Nucleus accumbens (tissue), 56 donors: ENCODE data around the gene PLK1.
"Not testable (repeated sequence)": the region's sequence is repeated elsewhere in the genome, so short reads cannot be mapped to it uniquely, and the experiment has no call there.

Experiments
- DNase-seq, 56 donors: peaks; one replicate each; lab custom pipeline; 2025; lab: John Stamatoyannopoulos, UW

Gene PLK1

DNA sequence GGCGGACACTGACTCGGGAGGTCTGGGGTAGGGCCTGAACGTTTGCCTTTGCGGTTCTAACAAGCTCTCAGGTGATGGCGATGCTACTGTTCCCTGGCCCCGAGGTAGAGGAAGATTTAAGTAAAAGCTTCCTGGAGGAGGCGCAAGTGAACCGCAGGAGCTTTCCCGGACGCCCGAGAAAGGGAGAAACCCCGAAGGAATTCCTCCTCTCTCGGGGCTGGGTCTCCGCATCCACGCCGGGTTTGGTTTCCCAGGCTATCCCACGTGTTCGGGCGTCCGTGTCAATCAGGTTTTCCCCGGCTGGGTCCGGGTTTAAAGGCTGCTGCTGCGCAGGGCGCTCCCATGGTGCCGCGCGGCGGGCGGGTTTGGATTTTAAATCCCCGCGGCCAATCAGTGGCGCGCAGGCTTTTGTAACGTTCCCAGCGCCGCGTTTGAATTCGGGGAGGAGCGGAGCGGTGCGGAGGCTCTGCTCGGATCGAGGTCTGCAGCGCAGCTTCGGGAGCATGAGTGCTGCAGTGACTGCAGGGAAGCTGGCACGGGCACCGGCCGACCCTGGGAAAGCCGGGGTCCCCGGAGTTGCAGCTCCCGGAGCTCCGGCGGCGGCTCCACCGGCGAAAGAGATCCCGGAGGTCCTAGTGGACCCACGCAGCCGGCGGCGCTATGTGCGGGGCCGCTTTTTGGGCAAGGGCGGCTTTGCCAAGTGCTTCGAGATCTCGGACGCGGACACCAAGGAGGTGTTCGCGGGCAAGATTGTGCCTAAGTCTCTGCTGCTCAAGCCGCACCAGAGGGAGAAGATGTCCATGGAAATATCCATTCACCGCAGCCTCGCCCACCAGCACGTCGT lies at the start of gene PLK1:
PLK1 (plus strand) TSS at position 460 of the 844 bp plus-strand sequence; CDS start at position 504, 44 bp downstream.
- DNase-seq, result peak in 51 of 56 donors; percentile 4 to 88 (median 57)

DNA sequence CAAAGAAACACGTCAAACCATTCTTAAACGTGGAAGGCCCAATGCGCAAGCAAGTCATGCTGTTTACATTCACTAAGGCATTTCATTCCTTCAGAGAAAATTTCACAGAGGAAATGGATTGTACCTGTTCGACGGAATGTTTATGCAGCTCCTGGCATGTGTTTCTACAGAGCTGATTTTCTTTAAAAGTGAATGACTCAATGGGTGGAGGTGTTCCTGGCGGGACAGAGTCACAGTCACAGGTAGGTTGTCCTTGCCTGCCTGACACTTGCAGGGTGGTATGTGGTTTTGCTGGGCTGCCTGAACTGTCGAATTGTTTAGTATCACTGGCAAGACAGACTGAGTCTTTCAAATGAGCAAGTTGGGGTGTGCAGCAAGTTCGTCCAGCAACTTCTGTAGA lies 49.2 kb upstream of the PLK1 start:
- DNase-seq, result peak in 2 of 56 donors; percentile 0 to 7

DNA sequence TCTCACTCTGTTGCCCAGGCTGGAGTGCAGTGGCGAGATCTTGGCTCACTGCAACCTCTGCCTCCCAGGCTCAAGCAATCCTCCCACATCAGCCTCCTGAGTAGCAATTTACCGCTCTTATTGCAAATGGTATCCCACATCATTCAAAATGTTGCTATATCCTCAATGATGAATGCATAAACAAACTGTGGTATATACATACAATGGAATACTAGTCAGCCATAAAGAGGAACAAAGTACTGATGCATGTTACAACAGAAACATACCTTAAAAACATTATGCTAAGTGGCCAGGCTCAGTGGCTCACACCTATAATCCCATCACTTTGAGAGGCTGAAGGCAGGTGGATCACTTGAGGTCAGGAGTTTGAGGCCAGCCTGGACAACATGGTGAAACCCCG lies 46.8 kb upstream of the PLK1 start:
- DNase-seq, result not testable (repeated sequence)

DNA sequence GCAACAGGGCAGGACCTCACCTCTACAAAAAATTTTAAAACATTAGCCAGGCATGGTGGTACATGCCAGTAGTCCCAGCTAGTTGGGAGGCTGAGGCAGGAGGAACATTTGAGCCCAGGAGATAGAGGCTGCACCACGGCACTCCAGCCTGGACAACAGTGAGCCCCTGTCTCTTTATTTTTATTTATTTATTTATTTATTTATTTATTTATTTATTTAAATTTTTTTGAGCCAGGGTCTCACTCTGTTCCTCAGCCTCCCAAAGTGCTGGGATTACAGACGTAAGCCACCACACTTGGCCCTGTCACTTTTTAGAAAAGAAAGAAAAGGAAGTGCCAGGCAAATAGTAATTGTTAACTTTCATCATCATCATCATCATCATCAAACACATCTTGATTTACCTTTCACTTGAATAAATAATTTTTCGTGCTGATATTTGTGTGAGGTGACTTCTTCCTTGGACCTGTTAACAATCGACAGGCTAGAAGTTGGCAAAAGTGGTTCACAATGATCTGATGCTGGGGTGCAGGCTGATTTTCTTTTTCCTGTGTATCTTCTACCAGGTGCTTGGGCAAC lies 44.1 kb upstream of the PLK1 start:
- DNase-seq, result no peak

DNA sequence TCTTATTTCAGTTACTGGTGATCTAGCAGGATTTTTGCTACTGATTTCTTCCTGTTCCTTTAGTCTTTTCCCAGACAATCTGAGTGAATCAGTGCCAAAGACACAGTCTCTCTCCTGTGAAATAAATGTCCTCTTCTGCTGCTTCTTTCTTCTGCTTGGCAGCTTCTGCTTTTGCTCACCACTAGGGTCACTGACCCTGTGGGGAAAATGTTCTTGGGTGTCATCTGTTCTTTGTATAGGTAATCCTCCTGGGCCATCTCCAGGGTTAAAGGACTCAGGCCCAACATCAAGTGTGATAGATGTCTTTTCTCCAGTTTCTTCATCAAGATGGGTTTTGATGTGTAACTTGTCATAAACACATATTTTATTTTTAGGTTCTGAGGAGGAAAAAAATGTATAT lies 42.7 kb upstream of the PLK1 start:
- DNase-seq, result no peak

DNA sequence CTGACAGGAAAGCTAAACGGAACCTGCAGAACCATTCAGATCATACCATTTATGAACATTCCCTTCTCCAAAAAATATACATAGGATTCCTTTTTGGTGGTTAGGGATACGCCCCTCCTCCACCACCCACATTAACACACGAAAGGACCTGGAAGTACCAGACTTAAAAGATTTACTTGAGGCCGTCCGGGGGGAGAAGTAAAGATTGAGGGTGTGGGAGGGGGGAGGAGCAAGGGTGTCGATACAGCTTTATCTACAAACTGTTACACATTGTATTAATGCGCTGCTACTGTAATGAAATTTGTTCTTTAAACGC lies 38.1 kb upstream of the PLK1 start:
- peak in 1 of 56 donors; percentile 29 for DNase-seq

DNA sequence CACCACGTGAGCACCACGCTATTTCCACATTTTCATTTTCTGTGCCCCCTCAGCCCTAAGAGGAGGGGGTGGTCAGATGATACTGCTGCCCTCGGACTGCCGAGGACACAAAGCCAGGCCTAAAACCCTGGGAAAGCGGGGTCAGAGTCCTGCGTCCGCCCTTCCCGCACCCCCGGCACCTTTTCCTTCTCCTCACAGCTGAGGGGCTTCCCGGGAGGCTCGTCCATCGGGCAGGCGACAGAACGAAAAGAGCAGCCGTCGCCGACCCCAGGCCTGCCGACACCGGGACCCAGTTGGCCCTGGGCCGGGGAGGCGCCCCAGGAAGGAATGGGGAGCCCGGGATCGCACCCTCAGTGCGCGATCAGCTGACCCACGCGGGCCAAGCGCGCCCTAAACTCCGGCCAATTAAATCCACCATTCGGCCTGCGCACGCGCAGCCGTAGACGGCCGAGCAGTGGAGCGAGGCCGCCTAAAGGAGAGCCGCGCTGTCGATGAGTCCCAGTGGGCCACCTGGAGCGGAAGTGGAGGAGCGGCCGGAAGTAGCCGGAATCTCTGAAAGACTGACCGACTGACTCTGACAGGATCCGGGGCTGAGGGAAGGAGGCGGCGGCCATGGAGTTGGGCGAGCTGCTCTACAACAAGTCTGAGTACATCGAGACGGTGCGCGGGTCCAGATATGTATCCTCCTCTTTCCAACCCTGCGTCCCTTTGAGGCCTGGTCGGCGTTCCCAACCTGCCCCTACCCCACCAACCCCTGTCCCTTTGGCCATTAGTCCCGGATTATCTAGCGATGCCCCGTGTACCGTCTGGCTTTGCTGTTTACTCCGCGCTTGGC lies 37.5 kb upstream of the PLK1 start, which contains the start of the genes DCTN5 and PALB2:
DCTN5 (plus strand) TSS at position 536 of the 835 bp plus-strand sequence; CDS start at position 613, 77 bp downstream.
PALB2 (minus strand) TSS at position 380 of the 835 bp plus-strand sequence; CDS start at position 227, 153 bp downstream.
- DNase-seq, result peak; percentile 50 to 97 (median 89)

DNA sequence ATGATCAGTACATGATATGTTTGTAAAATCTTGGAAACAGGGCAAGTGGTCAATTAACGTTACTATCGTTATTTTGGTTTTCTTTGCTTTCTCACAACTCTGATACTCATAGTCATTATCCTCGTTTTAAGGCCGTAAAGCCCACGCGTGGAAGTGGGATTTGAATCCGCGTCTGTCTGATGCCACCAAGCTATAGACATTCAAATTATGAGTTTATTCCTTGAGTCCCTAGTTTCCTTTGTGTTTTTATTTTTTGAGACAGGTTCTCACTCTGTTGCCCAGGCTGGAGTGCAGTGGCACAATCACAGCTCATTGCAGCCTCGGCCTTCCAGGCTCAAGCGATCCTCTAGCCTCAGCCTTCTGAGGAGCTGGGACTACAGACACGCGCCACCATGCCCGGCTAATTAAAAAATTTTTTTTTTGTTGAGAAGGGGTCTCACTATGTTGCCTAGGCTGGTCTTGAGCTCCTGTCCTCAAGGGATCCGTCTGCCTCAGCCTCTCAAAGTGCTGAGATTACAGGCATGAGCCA lies 36.4 kb upstream of the PLK1 start:
- no peak for DNase-seq

DNA sequence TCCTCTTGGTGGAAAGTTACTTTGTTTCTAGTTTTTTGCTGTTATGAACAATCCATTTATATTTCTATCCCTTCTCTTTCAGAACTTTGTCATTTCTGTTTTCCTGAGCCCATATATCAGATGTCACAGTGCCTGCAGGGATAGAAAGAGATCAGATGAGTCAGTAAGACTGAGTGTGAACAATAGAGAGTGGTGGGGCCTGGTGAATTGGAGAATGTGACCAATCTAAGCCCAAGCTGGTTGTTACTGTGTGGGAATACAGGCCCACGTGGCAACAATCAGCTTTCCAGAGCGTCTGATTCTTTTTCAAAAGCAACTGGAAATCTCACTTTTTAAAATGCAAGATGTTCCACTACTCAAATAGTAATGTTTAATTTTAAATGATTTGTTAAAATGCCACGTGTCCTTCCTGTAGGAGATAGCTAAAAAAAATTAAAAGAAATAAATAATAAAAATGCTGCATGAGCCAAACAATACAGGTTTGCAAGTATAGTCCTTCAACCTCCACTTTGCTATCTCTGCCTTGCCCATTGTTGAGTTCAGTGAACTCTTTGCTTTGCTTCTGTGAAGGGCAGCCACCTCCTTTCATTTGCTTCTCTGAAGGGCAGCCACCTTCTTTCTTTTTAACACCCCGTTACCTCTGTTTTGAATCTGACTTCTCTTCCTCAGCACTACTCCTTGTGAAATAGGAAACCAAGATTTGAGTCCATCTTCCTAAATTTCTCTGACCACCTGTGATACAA lies 27.8 kb upstream of the PLK1 start:
- DNase-seq, result peak in 27 of 56 donors; percentile 0 to 77 (median 21)

DNA sequence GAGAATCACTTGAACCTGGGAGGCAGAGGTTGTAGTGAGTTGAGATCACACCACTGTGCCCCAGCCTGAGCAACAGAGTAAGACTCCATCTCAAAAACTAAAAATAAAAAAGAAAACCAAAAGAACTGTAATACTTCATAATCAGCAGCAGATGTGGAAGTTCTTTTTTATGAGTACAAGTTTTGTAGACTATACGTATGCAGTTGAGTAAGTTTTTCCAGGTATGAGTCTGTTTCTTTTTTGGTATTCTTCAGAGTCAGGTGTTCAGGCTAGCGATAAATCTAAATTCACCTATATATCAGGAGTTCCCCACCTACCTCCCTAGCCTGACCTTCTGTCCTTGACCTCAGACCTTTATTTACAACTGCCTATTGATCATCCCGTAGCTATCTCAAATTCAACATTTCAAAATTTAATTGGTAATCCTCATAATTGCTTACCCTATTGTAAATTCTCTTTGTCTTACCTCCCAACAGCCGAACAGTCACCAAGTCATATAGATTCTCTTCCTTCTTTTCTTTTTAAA lies 26.7 kb upstream of the PLK1 start:
- DNase-seq, result no peak

DNA sequence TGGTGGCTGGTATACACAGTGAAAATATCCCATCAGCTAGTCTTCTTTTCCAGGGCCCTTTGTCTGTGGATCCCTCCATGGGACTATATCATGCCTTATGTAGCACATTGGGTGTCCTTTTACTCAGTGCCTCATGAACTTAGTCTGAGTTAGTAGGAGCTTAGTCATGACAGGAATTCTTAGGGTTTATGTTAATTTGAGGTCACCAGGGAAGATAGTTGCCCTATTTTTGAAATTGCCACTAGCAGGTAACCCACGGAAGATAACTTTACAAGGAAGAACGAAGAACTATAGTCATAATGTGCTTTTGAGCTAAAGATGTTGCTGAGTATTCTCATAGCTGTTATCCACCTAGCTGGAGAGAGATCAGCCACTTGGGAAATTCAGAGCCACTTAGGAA lies 14.8 kb upstream of the PLK1 start:
- DNase-seq, result no peak

DNA sequence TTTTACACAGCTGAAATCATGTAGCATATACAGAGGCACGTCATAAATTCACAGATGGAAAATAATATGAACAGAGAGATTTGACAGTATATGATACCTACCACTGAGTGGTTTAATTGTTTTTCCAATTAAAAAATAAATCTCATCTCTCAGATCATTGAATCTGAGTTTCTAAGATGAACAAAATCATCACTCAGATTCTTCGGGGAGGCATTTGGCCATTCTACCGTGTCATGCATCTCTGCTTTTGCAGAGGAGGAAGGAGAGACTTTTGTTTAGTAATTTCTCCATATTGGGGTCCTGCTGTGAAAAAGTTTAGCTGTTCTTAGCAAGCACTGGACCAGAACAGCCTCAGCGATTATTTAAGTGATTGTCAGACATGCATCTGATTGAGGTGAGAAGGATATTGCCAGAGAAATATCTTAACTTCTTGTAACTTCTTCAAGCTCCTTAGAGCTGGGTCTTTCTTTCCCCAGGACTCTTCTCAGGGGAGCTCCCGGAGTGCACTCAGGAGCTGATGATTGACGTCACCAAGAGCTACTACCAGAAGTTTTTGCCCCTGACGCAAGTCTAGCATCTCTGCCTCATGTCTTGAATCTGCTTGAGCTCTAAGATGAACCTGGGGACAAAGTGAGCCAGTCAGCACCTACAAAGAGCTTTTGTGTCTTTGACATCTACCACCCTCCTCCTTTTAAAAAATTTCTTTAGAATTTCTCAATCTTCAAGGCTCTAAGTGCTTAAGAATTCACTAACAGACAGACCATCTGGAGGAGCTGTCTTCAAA lies 11.9 kb upstream of the PLK1 start:
- no peak for DNase-seq

DNA sequence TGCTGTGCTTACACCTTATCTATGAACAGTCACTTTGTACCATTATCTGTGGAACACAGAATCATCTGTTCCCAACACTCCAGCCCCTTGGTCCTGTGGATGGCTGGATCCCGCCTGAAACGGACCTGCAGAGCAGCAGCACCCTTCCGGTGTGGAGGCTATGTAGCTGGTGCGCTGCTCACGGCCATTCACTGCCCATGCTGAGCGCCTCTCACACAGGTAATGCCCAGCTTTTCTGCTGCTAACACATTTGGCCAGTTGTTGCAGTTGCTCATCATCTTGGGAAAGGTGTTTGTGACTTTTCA lies 11.4 kb upstream of the PLK1 start:
- DNase-seq, result no peak

DNA sequence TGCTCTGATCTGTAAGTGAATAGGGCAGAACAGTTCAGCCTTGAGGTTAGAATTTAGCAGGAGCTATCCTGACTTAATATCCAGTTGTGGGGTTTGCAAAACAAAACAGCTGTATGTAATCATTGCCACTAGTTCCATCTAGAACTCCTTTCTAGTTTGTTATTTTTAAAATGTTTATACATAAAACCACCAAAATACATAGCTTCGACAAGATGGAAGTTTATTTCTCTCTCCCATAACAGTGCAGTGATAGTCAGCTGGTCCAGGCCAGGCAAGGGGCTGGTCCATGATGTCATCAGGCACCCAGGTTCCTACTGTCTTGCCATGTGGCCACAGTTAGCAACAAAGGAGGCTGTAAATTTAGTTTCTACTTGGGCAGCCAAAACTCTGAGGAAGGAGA lies 10.5 kb upstream of the PLK1 start:
- DNase-seq, result no peak

DNA sequence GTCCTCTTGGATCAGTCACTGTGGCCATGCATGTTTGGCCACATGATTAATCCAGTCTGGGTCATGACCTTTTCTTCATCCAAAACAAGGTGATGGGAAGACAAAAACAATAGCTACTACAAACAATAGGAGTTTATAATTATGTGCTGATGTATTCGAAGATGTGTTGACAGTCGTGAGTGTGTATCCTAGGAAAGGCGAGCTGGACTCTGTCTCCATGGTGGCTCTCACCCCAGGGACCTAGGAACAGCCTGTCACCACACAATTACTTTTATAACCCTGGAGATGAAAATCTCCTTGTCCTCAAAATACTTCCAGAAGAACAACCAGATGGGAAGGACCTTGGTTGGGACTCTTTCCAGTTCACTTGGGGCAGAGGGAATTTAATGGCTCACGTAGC lies 9.8 kb upstream of the PLK1 start:
- DNase-seq, result no peak

DNA sequence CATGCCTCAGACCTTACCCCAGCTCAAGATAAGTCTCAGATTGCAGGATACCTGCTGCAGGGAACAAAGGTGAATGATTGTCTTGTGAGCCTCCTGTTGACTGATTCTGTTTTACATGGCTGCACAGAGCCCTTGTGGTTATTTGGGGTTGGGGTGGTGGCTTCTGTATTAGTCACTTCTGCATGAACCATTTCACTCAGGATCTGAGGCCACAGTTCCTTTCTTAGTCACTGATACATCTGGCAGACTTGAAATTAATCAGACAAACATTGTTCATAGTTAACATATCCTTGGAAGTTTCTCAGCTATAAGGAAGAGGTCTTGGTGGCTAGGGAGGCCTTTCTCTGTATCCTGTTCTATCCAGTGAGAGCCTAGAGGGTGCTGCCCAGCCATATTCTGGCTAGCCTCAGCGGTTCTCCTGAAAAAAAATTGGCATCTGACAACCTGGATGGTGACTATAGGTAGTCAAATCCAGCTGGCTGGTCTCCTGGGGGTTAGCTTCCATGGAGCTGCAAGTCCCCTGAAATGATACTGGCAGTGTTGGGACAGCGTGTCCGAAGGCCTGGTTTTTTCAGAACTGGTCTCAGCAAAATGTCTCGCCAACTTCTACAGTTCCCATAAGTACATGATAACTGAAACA lies 8.4 kb upstream of the PLK1 start:
- no peak for DNase-seq

DNA sequence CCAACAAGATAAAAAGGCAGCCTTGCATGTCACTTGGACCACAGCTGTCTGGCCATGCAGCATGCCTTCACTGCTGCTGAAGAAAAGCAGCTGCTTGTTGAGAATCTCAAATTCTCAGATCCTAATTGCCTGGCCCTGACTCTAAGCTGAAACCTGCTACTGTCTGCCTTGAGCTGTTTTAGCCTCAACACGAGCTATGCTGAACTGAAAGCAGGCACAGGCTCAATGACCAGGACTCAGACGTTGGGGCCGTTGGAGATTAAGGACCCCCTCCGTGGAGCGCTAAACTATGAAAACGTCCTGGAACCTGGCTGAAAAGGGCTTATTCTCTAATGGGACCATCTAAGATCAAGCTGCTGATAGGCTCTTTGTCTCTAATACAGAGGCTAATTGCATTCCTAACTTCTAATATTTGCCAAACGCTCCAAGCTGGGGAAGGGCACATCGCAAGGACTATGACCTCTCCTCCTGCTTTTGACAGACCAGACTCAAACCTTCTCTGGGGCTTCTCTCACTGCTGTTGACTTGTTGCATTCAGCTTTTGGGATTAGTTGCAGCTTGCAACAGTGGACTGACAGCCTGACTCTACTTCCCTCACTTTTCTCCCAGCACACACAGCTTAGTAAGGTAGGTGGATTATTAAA lies 4.6 kb upstream of the PLK1 start:
- DNase-seq, result no peak

DNA sequence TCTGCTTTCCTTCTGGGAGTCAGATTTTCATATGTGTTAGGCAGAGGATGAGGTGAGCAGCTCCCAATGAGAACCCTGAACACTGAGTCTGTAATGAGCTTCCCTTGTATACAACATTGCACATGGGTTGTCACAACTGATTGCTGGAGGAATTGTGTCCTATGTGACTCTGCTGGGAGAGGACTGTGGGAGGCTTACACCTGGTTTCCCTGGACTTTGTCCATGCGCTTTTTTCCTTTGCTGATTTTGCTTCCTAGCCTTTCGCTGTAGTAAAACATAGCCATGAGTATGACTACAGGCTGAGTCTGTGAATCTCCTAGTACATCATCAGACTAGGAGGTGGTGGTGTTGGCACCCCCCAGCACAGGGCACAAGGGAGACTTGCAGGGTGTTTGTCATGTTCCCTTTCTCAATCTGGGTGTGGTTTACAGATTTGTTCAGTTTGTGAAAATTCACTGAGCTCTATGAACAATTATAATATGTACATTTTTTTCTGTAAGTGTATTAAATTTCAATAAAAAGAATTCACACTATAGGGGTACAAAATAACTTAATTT lies 1.7 kb upstream of the PLK1 start:
- no peak for DNase-seq
